ENCODE data around the gene PRKN. TPM values are rescaled to one million over a fixed set of nuclear protein-coding genes. Genes with fewer than 3 reads are reported as not detected.
"Not testable (repeated sequence)": the region's sequence is repeated elsewhere in the genome, so short reads cannot be mapped to it uniquely, and the experiment has no call there.

PRKN gene
- total RNA-seq, 1 donor from 2014 or later = 1.2 TPM

DNA sequence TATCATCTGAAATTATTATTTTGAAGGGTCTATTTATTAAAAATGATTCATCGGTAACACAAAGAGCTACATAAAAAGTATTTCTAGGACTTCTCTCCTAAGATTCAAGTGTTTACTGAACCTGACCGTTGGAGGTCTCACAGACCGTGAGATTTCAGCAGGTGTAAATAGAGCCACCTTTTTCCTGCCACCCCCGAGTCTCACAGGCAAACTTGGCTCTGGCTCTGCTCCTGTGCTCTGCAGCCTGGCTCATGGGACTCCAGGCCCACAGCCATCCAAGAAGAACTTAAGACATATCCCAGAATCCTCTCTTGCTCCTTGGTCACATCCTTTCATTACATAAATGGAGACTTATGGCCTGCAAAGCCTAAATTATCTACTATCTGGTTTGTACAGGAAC is 1385.9 kb downstream of the PRKN start:
- H3K36me3 ChIP-seq (ENCODE audit: control insufficient read depth, insufficient read depth, low read length) = no peaks in the 10 kb centered on the region
- TF ChIP-seq, protein P1, sequence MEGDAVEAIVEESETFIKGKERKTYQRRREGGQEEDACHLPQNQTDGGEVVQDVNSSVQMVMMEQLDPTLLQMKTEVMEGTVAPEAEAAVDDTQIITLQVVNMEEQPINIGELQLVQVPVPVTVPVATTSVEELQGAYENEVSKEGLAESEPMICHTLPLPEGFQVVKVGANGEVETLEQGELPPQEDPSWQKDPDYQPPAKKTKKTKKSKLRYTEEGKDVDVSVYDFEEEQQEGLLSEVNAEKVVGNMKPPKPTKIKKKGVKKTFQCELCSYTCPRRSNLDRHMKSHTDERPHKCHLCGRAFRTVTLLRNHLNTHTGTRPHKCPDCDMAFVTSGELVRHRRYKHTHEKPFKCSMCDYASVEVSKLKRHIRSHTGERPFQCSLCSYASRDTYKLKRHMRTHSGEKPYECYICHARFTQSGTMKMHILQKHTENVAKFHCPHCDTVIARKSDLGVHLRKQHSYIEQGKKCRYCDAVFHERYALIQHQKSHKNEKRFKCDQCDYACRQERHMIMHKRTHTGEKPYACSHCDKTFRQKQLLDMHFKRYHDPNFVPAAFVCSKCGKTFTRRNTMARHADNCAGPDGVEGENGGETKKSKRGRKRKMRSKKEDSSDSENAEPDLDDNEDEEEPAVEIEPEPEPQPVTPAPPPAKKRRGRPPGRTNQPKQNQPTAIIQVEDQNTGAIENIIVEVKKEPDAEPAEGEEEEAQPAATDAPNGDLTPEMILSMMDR (IDR thresholded peaks at IDR 0.05; ENCODE audit: insufficient read depth, low read length, poor library complexity, severe bottlenecking) = no peak
- no peak for DNase-seq (ENCODE audit: low read depth)
- H3K27me3 ChIP-seq (ENCODE audit: control insufficient read depth, insufficient read depth, low read length) = no peaks in the 10 kb centered on the region
- H3K4me3 ChIP-seq (ENCODE audit: low read depth, low read length) = no peak overlapping the region

DNA sequence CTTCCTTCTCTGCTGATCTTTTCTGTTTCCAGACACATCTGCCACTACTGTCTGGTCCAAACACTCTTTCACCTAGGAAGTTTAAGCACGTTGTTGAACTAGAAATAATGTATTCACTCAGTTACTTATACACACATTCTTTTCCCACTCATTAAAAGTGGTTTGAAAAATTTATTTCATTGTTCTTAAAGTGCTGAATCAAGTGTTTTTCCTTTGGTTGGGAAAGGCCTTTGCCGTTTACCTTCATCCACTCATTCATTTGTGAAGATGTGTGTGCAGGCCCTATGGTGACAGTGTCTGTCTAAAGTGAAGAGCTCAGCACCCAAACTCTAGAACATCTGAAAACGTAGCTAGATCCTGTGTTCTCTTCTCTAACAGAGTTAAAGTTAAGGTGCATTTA is 1389.6 kb downstream of the PRKN start:
- Histone ChIP-seq H3K27me3 (ENCODE audit: control insufficient read depth, insufficient read depth, low read length) (no peaks in the 10 kb centered on the region), H3K4me3 (ENCODE audit: low read depth, low read length) (no peak overlapping the region), H3K36me3 (ENCODE audit: control insufficient read depth, insufficient read depth, low read length) (no peaks in the 10 kb centered on the region)
- DNase-seq (ENCODE audit: low read depth) = no peak
- TF ChIP-seq, protein P1 (IDR thresholded peaks at IDR 0.05; ENCODE audit: insufficient read depth, low read length, poor library complexity, severe bottlenecking) = no peak

DNA sequence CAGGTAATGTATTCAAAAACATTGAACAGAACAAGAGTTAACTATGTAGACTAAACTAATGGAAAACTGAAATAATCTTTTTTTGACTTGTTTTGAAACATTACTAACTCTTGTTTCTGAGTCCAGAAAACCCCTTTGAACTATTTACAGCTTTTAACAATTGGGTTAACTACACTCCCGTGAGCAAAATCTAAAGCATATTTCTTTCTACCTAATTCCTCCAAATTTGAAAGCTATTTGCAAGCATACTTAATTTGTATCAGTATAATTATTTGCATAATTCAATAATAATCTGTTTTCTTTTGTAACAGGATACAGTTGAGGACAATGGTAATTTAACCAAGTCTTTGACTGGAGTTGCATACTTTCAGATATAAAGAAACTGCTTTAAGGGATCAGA is 1391.1 kb downstream of the PRKN start:
- H3K27me3 ChIP-seq (ENCODE audit: control insufficient read depth, insufficient read depth, low read length) = no peaks in the 10 kb centered on the region
- TF ChIP-seq, protein P1 (IDR thresholded peaks at IDR 0.05; ENCODE audit: insufficient read depth, low read length, poor library complexity, severe bottlenecking) = no peak
- DNase-seq (ENCODE audit: low read depth) = no peak
- no peak overlapping the region for H3K4me3 ChIP-seq (ENCODE audit: low read depth, low read length)
- no peaks in the 10 kb centered on the region for H3K36me3 ChIP-seq (ENCODE audit: control insufficient read depth, insufficient read depth, low read length)

DNA sequence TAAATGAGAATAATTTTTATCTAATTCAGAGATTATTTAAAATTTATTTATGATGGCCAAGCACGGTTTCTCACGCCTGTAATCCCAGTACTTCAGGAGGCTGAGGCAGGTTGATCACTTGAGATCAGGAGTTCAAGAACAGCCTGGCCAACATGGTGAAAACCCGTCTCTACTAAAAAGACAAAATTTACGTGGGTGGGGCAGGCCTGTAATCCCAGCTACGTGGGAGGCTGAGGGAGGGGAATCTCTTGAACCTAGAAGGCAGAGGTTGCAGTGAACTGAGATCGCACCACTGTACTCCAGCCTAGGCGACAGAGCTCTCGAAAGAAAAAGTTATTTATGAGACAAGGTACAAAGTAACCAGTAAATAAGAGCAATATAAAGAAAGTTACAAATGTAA is 1394.2 kb downstream of the PRKN start:
- H3K4me3 ChIP-seq (ENCODE audit: low read depth, low read length) = no peak overlapping the region
- no peaks in the 10 kb centered on the region for H3K27me3 ChIP-seq (ENCODE audit: control insufficient read depth, insufficient read depth, low read length)
- TF ChIP-seq, protein P1 (IDR thresholded peaks at IDR 0.05; ENCODE audit: insufficient read depth, low read length, poor library complexity, severe bottlenecking) = no peak
- no peaks in the 10 kb centered on the region for H3K36me3 ChIP-seq (ENCODE audit: control insufficient read depth, insufficient read depth, low read length)
- no peak for DNase-seq (ENCODE audit: low read depth)

DNA sequence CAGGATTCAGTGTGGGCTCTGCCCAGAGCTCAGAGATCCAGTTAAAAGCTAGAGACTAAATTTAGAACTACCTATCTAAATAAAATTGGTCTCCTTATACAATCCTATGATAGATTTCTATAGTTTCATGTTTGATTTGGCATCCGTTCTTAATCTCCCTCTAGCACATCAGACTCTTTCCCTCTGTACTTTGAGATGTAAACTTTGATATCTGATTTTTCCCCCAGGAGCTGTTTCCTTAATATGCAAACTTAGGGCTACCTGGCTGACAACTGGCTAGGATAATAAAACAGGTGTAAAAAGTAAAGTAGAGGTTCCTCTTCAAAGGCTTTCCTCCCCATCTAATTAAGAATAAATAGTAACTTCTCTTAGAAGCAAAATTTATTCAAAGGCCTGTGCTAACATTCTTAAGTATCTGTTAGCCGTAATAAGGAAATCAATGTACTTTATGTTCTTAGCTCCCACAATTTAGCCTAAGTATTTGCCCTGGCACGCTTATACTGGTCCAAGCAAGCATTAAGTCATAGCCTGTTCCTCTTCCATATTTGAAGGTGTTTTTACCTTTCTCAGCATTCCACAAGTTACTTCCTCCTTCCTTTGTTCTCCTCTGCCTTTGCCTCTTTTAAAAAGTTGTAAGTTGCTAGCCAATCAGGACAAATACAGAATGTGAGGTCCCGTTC is 1396.0 kb downstream of the PRKN start:
- DNase-seq (ENCODE audit: low read depth); H3K4me3 ChIP-seq (ENCODE audit: low read depth, low read length); H3K36me3 ChIP-seq (ENCODE audit: control insufficient read depth, insufficient read depth, low read length); H3K27me3 ChIP-seq (ENCODE audit: control insufficient read depth, insufficient read depth, low read length): not testable (repeated sequence)

DNA sequence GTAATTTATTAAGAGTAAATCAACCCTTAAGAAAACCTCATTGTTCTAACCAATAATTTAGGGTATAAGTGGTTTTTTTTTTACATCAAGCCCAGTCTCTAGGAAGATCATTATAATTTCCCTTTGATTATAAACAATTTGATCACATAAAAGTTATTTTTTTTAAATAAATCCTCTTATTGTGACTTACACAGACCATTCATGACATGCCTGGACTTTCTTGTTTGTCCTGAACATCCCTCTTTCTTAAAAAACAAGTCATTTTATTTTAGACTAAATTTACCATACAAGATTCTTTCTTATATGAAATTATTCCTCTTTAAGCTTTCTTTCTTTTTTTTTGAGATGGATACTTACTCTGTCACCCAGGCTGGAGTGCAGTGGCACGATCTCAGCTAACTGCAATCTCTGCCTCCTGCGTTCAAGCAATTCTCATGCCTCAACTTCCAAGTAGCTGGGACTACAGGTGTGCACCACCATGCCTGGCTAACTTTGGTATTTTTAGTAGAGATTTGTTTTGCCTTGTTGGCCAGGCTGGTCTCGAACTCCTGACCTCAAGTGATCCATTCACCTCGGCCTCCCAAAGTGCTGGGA is 1400.1 kb downstream of the PRKN start:
- no peak for DNase-seq (ENCODE audit: low read depth)

More for the DNA sequence above, 1400.1 kb downstream of the PRKN start:
- Histone ChIP-seq H3K4me3 (ENCODE audit: low read depth, low read length) (no peak overlapping the region), H3K27me3 (ENCODE audit: control insufficient read depth, insufficient read depth, low read length) (no peaks in the 10 kb centered on the region), H3K36me3 (ENCODE audit: control insufficient read depth, insufficient read depth, low read length) (no peaks in the 10 kb centered on the region)
- TF ChIP-seq, protein P1 (IDR thresholded peaks at IDR 0.05; ENCODE audit: insufficient read depth, low read length, poor library complexity, severe bottlenecking) = no peak

Data from kidney epithelial cell (primary cell).